H1 (cell line): ENCODE results near the gene CHMP5. TPM values are rescaled to one million over a fixed set of nuclear protein-coding genes. Genes with fewer than 3 reads are reported as not detected.

Experiments
- CTCF ChIA-PET: fragments of 300-600 bp; sonication (Branson Sonifier 250); formaldehyde crosslinking; loops from one replicate; lab custom pipeline; 2021; ENCODE audit not compliant: partially characterized antibody; lab: Charles Lee
- POLR2A ChIA-PET: fragments of 300-600 bp; sonication (Branson Sonifier 250); formaldehyde crosslinking; loops from one replicate; lab custom pipeline; 2021; ENCODE audit warnings: inconsistent platforms; ENCODE audit not compliant: partially characterized antibody; lab: Charles Lee
- DNase-seq, 2 experiments: peaks; one replicate each; pipeline versions ENCODE4 v3.0.0 to v3.0.0-alpha.2; 2010 to 2022; ENCODE audit warnings: low spot score in 2 of 2, low read depth in 1 of 2, mixed read lengths in 1 of 2
- FAIRE-seq: peaks from 2 replicates; lab custom pipeline; 2011; peaks lifted over from hg19 to GRCh38; lab: Jason Lieb, UNC
- H2AFZ ChIP-seq: 2 replicates; pipeline ENCODE4 v1.8.1; 2012; ENCODE audit warnings: low read length, inconsistent platforms
- H2AK5ac ChIP-seq: 2 replicates; pipeline ENCODE4 v1.6.1; 2013; ENCODE audit warnings: low read depth, low read length
- H2BK120ac ChIP-seq: replicated peaks from 2 replicates; pipeline ENCODE3; 2013; ENCODE audit warnings: low read depth, low read length, inconsistent platforms
- H2BK12ac ChIP-seq: 2 replicates; pipeline ENCODE4 v1.6.1; 2013; ENCODE audit warnings: low read depth, low read length
- H2BK15ac ChIP-seq: 2 replicates; pipeline ENCODE4 v1.6.1; 2013; ENCODE audit warnings: low read length
- H2BK20ac ChIP-seq: 2 replicates; pipeline ENCODE4 v1.6.1; 2013; ENCODE audit warnings: low read length
- H2BK5ac ChIP-seq: 2 replicates; pipeline ENCODE4 v1.6.1; 2013; ENCODE audit warnings: low read depth, low read length
- H3K14ac ChIP-seq: 2 replicates; pipeline ENCODE4 v1.6.1; 2013; ENCODE audit warnings: inconsistent platforms; ENCODE audit not compliant: insufficient read length
- H3K18ac ChIP-seq: 2 replicates; pipeline ENCODE4 v1.6.1; 2013; ENCODE audit warnings: low read length; ENCODE audit errors: extremely low read depth
- H3K23ac ChIP-seq: 2 replicates; pipeline ENCODE4 v1.6.1; 2013; ENCODE audit warnings: inconsistent platforms; ENCODE audit not compliant: insufficient read length
- H3K23me2 ChIP-seq: 2 replicates; pipeline ENCODE4 v1.6.1; 2013; ENCODE audit warnings: low read depth, low read length
- H3K27ac ChIP-seq: 2 replicates; pipeline ENCODE4 v1.6.1; 2011; ENCODE audit warnings: low read depth, low read length, inconsistent platforms
- H3K27me3 ChIP-seq, 4 experiments: replicated peaks in 1 of 4; 1 replicate in 1 of 4; 2 replicates in 3 of 4; pipeline versions ENCODE4 v1.6.1 to v1.8.1; 2011 to 2013; ENCODE audit warnings: low read length in 3 of 4, mild to moderate bottlenecking in 3 of 4, inconsistent platforms in 2 of 4, mixed read lengths in 2 of 4, moderate library complexity in 1 of 4; ENCODE audit not compliant: control insufficient read depth in 3 of 4, insufficient read depth in 3 of 4; ENCODE audit errors: extremely low read depth in 1 of 4
- H3K36me3 ChIP-seq, 4 experiments: 2 replicates each; pipeline versions ENCODE4 v1.6.1 to v1.8.1; 2011 to 2013; ENCODE audit warnings: mild to moderate bottlenecking in 4 of 4, low read length in 3 of 4, moderate library complexity in 2 of 4, control low read depth in 1 of 4, inconsistent platforms in 1 of 4; ENCODE audit not compliant: insufficient read depth in 4 of 4, control insufficient read depth in 2 of 4
- H3K4ac ChIP-seq: replicated peaks from 2 replicates; pipeline ENCODE3; 2013; ENCODE audit warnings: low read length, low read depth, mixed read lengths, inconsistent platforms; ENCODE audit not compliant: insufficient read length
- H3K4me1 ChIP-seq, 4 experiments: replicated peaks in 1 of 4; 1 replicate in 1 of 4; 2 replicates in 3 of 4; pipeline versions ENCODE4 v1.6.1 to v1.8.1; 2011 to 2013; ENCODE audit warnings: low read length in 3 of 4, inconsistent platforms in 2 of 4, mixed read lengths in 1 of 4; ENCODE audit not compliant: insufficient read depth in 4 of 4, control insufficient read depth in 3 of 4
- H3K4me2 ChIP-seq, 2 experiments: 2 replicates each; pipeline versions ENCODE4 v1.6.1 to v1.8.1; 2011 to 2013; ENCODE audit warnings: low read depth in 2 of 2, low read length in 2 of 2, control low read depth in 1 of 2, inconsistent platforms in 1 of 2, mild to moderate bottlenecking in 1 of 2; ENCODE audit not compliant: insufficient read depth in 1 of 2
- H3K4me3 ChIP-seq, 4 experiments: fragments of 200-600, 300-600 bp in 1 of 4; sonication (generic), shearing (Covaris generic), sonication (Bioruptor Twin) in 1 of 4; 2 replicates each; pipeline versions ENCODE4 v1.5.1 to v1.8.1; 2011 to 2016; ENCODE audit warnings: low read length in 4 of 4, low read depth in 3 of 4, control low read depth in 2 of 4, inconsistent platforms in 2 of 4, mild to moderate bottlenecking in 2 of 4, mixed read lengths in 1 of 4, moderate library complexity in 1 of 4; ENCODE audit not compliant: insufficient read depth in 2 of 4; ENCODE audit errors: extremely low read depth in 1 of 4
- H3K56ac ChIP-seq: replicated peaks from 2 replicates; pipeline ENCODE3; 2013; ENCODE audit warnings: low read depth, mild to moderate bottlenecking, mixed read lengths, low read length, inconsistent platforms; ENCODE audit not compliant: insufficient read length
- H3K79me1 ChIP-seq: 2 replicates; pipeline ENCODE4 v1.6.1; 2013; ENCODE audit warnings: low read depth, low read length, control low read depth
- H3K79me2 ChIP-seq, 2 experiments: 2 replicates each; pipeline versions ENCODE4 v1.6.1 to v1.8.1; 2012 to 2013; ENCODE audit warnings: low read length in 2 of 2, mild to moderate bottlenecking in 2 of 2, inconsistent platforms in 1 of 2; ENCODE audit not compliant: insufficient read depth in 2 of 2, control insufficient read depth in 1 of 2
- H3K9ac ChIP-seq, 4 experiments: replicated peaks in 1 of 4; 1 replicate in 1 of 4; 2 replicates in 3 of 4; pipeline versions ENCODE4 v1.6.1 to v1.8.1; 2011 to 2013; ENCODE audit warnings: low read depth in 3 of 4, low read length in 3 of 4, control low read depth in 2 of 4, mild to moderate bottlenecking in 2 of 4, moderate library complexity in 2 of 4, inconsistent platforms in 1 of 4; ENCODE audit errors: extremely low read depth in 1 of 4
- H3K9me3 ChIP-seq, 2 experiments: 2 replicates each; pipeline versions ENCODE4 v1.6.1 to v1.8.1; 2012 to 2013; ENCODE audit warnings: mild to moderate bottlenecking in 2 of 2, moderate library complexity in 2 of 2, control low read depth in 1 of 2, inconsistent platforms in 1 of 2, low read depth in 1 of 2, low read length in 1 of 2, mixed read lengths in 1 of 2; ENCODE audit not compliant: insufficient read depth in 2 of 2
- H4K20me1 ChIP-seq, 2 experiments: replicated peaks in 1 of 2; 2 replicates each; pipeline versions ENCODE3 to v1.8.1; 2011 to 2013; ENCODE audit warnings: inconsistent platforms in 2 of 2, low read length in 2 of 2, mild to moderate bottlenecking in 1 of 2; ENCODE audit not compliant: insufficient read depth in 2 of 2, control insufficient read depth in 1 of 2
- H4K5ac ChIP-seq: 2 replicates; pipeline ENCODE4 v1.6.1; 2013; ENCODE audit warnings: low read length, low read depth, mixed read lengths, inconsistent platforms; ENCODE audit not compliant: insufficient read length
- H4K8ac ChIP-seq: 2 replicates; pipeline ENCODE4 v1.8.0; 2013; ENCODE audit warnings: mild to moderate bottlenecking, moderate library complexity, low read length, inconsistent platforms; ENCODE audit not compliant: insufficient read depth; ENCODE audit errors: extremely low read depth
- H4K91ac ChIP-seq: replicated peaks from 2 replicates; pipeline ENCODE3; 2013; ENCODE audit warnings: low read length, mixed read lengths, inconsistent platforms; ENCODE audit not compliant: insufficient read length
- ATF2 ChIP-seq: IDR thresholded peaks from 2 replicates; pipeline ENCODE4 v1.6.1; 2012; ENCODE audit warnings: low read length, inconsistent platforms
- BACH1 ChIP-seq: IDR thresholded peaks from 2 replicates; pipeline ENCODE4 v1.6.1; 2012; ENCODE audit warnings: low read length, improper control_type of control experiment
- JUN ChIP-seq: IDR thresholded peaks from 2 replicates; pipeline ENCODE4 v1.6.1; 2011; ENCODE audit warnings: low read depth, mild to moderate bottlenecking, improper control_type of control experiment, low read length
- MAFK ChIP-seq: IDR thresholded peaks from 2 replicates; pipeline ENCODE4 v1.6.1; 2012; ENCODE audit warnings: low read depth, mild to moderate bottlenecking, improper control_type of control experiment, low read length
- NRF1 ChIP-seq: IDR thresholded peaks from 2 replicates; pipeline ENCODE4 v1.6.1; 2011; ENCODE audit warnings: mild to moderate bottlenecking, low read depth, low read length, improper control_type of control experiment
- RFX5 ChIP-seq: IDR thresholded peaks from 2 replicates; pipeline ENCODE4 v1.6.1; 2011; ENCODE audit warnings: low read depth, low read length, improper control_type of control experiment, borderline replicate concordance
- WGBS, 2 experiments: shearing (Covaris generic) in 1 of 2; methylation state at CpG; one replicate each; pipeline versions ENCODE4 v1.1.6 to v1.1.7; 2013 to 2015; ENCODE audit warnings: low lambda C conversion rate in 2 of 2, mixed read lengths in 2 of 2, inconsistent platforms in 1 of 2, low coverage in 1 of 2, missing lambda C conversion rate in 1 of 2; ENCODE audit not compliant: insufficient replicate concordance in 2 of 2, insufficient coverage in 1 of 2, insufficient read length in 1 of 2; ENCODE audit errors: extremely low coverage in 1 of 2, missing lambda C conversion rate in 1 of 2; 5-methylcytosine and 5-hydroxymethylcytosine counted together
- polyA plus RNA-seq, 7 experiments: library from polyadenylated mRNA; depleted of rRNA in 3 of 7; stranded (reverse) in 5 of 7; unstranded in 2 of 7; fragments of >200 nt in 5 of 7; fragments of 200-250 nt in 2 of 7; gene quantifications; 1 replicate in 5 of 7; 2 replicates in 1 of 7; 4 replicates in 1 of 7; pipeline versions ENCODE4 v1.2.1 to v1.2.3, GENCODE V29; 2011 to 2013; ENCODE audit warnings: missing spikeins in 2 of 7, mixed read lengths in 2 of 7
- total RNA-seq: library from RNA; stranded (reverse); fragmentation: NEBNext Ultra II Directional; extraction: Animal tissue kit (Norgen Biotek cat#: 25700); gene quantifications from 2 replicates; pipeline ENCODE4 v1.2.1, GENCODE V29; 2021

The CHMP5 gene
- total and polyA plus RNA-seq, 2 of the 8 experiments (the other 6 are each of a cell fraction or from before 2014, with no cell fraction given) = 25.0 to 47.3 TPM

DNA sequence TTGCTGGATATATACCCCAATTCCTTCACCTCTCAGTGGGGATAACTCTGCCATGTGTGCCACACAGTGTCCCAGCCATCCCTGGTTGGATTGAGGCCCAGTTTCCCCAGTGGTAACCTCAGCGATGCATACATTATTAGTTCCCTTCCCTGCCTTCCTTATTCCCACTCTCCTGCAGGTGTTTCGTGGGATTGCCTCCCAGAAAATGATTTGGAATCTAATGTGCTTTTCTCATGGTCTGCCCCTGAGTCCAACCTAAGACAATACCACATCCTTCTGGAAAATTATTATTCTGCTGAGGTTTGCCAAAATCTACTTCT is 33.3 kb upstream of the CHMP5 start:
- no peak overlapping the region for H3K4me3 ChIP-seq
- H4K8ac ChIP-seq = no peak overlapping the region
- H3K23ac ChIP-seq = no peak overlapping the region
- no peaks in the 10 kb centered on the region for H4K20me1 ChIP-seq
- no peaks in the 10 kb centered on the region for H3K9me3 ChIP-seq
- TF ChIP-seq ATF2 (no peak), JUN (no peak), NRF1 (no peak), MAFK (no peak), BACH1 (no peak), RFX5 (no peak)
- 90% methylated on average over 2 of the region's 2 CpGs; no CpG with 5 or more reads in 1 of the 2 experiments for WGBS, 2 experiments
- H3K18ac ChIP-seq = no peak overlapping the region
- no peak overlapping the region for H2BK20ac ChIP-seq
- no peaks in the 10 kb centered on the region; the same call in 1 of the 2 replicates for H3K23me2 ChIP-seq
- H3K56ac ChIP-seq = no peak overlapping the region
- ChIA-PET CTCF (interaction anchor here (0.8 to 1.0 kb wide), 4 partner anchors 8 to 137 kb away, joined by 3 to 4 read pairs (median 3); no protein-coding TSS in a partner anchor), POLR2A (interaction anchor here (1.4 kb wide), 1 partner anchor 10 kb away, joined by 7 read pairs; no protein-coding TSS in a partner anchor)
- no peaks in the 10 kb centered on the region for H3K36me3 ChIP-seq
- H3K4me1 ChIP-seq = peaks cover 0 to 2% (median 0%) of the 10 kb centered on the region in 4 experiments; a peak in 1 of 7 replicates
- FAIRE-seq (no peak), DNase-seq (no peak)
- H3K27me3 ChIP-seq = no peaks in the 10 kb centered on the region; a peak in 2 of 7 replicates
- no peak overlapping the region for H2AFZ ChIP-seq
- no peak overlapping the region for H3K9ac ChIP-seq
- no peak overlapping the region for H3K4ac ChIP-seq
- H3K27ac ChIP-seq = no peak overlapping the region
- no peak overlapping the region for H4K5ac ChIP-seq
- H2BK12ac ChIP-seq = no peak overlapping the region
- H2BK15ac ChIP-seq = no peak overlapping the region
- H3K4me2 ChIP-seq = no peak overlapping the region
- H2AK5ac ChIP-seq = no peak overlapping the region
- no peak overlapping the region for H2BK5ac ChIP-seq
- no peaks in the 10 kb centered on the region for H3K79me2 ChIP-seq
- H3K79me1 ChIP-seq = no peaks in the 10 kb centered on the region
- no peak overlapping the region for H4K91ac ChIP-seq
- no peak overlapping the region for H2BK120ac ChIP-seq
- H3K14ac ChIP-seq = no peak overlapping the region
